ENCODE data around the gene NEURL1B. TPM values are rescaled to one million over a fixed set of nuclear protein-coding genes. Genes with fewer than 3 reads are reported as not detected.
"Not testable (repeated sequence)": the region's sequence is repeated elsewhere in the genome, so short reads cannot be mapped to it uniquely, and the experiment has no call there.

NEURL1B gene
- total RNA-seq, 1 donor from 2014 or later, result 1.5 TPM

GRCh38 chr5:172707285-172708182, 66.5 kb downstream of the NEURL1B start:
- DNase-seq (ENCODE audit: extremely low spot score, unreplicated experiment), result no peak
- Mint-ChIP-seq H3K9me3 (ENCODE audit: unreplicated experiment) (no peaks in the 10 kb centered on the region), H3K36me3 (ENCODE audit: unreplicated experiment) (no peaks in the 10 kb centered on the region), H3K27ac (ENCODE audit: unreplicated experiment) (no peak overlapping the region), H3K4me1 (ENCODE audit: unreplicated experiment) (peaks cover 5% of the 10 kb centered on the region), H3K4me3 (ENCODE audit: unreplicated experiment) (no peak overlapping the region), H3K27me3 (ENCODE audit: unreplicated experiment) (peaks cover 23% of the 10 kb centered on the region)
- peak; percentile 62 for TF ChIP-seq CTCF (IDR thresholded peaks at IDR 0.05)

GRCh38 chr5:172708183-172708505, 67.1 kb downstream of the NEURL1B start:
- Mint-ChIP-seq H3K4me1 (ENCODE audit: unreplicated experiment) (peaks cover 10% of the 10 kb centered on the region), H3K27ac (ENCODE audit: unreplicated experiment) (no peak overlapping the region), H3K36me3 (ENCODE audit: unreplicated experiment) (no peaks in the 10 kb centered on the region), H3K27me3 (ENCODE audit: unreplicated experiment) (peaks cover 18% of the 10 kb centered on the region), H3K4me3 (ENCODE audit: unreplicated experiment) (no peak overlapping the region), H3K9me3 (ENCODE audit: unreplicated experiment) (no peaks in the 10 kb centered on the region)
- DNase-seq (ENCODE audit: extremely low spot score, unreplicated experiment), result no peak
- TF ChIP-seq CTCF (IDR thresholded peaks at IDR 0.05), result no peak

DNA sequence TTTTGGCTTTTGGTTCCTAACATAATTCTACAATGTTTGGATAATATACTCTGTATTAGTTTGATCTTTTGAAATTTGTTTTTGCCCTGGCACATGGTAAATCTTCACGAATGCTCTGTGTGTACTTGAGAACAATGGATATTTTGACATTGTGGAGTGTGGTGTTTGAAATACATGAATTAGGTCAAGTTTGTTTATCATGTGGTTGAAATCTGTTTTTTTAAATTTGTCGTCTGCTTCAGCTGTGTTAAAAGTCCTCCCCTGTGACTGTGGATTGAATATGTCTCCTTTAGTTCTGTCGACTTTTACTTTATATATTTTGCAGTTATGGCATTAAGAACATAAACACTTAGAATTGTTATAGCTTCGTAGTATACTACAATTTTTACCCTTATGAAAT, 69.6 kb downstream of the NEURL1B start:
- H3K27me3 Mint-ChIP-seq (ENCODE audit: unreplicated experiment), result peaks cover 10% of the 10 kb centered on the region
- no peak overlapping the region for H3K4me3 Mint-ChIP-seq (ENCODE audit: unreplicated experiment)
- H3K36me3 Mint-ChIP-seq (ENCODE audit: unreplicated experiment), result no peaks in the 10 kb centered on the region
- no peak for TF ChIP-seq CTCF (IDR thresholded peaks at IDR 0.05)
- DNase-seq (ENCODE audit: extremely low spot score, unreplicated experiment), result no peak
- peaks cover 25% of the 10 kb centered on the region for H3K4me1 Mint-ChIP-seq (ENCODE audit: unreplicated experiment)
- no peaks in the 10 kb centered on the region for H3K9me3 Mint-ChIP-seq (ENCODE audit: unreplicated experiment)
- H3K27ac Mint-ChIP-seq (ENCODE audit: unreplicated experiment), result no peak overlapping the region

GRCh38 chr5:172711321-172711861, 70.3 kb downstream of the NEURL1B start:
- H3K9me3 Mint-ChIP-seq (ENCODE audit: unreplicated experiment); H3K27me3 Mint-ChIP-seq (ENCODE audit: unreplicated experiment); H3K27ac Mint-ChIP-seq (ENCODE audit: unreplicated experiment); H3K4me3 Mint-ChIP-seq (ENCODE audit: unreplicated experiment); DNase-seq (ENCODE audit: extremely low spot score, unreplicated experiment); H3K36me3 Mint-ChIP-seq (ENCODE audit: unreplicated experiment): not testable (repeated sequence)
- H3K4me1 Mint-ChIP-seq (ENCODE audit: unreplicated experiment), result peaks cover 25% of the 10 kb centered on the region

- Mint-ChIP-seq H3K36me3 (ENCODE audit: unreplicated experiment) (no peaks in the 10 kb centered on the region), H3K9me3 (ENCODE audit: unreplicated experiment) (no peaks in the 10 kb centered on the region)
- DNase-seq (ENCODE audit: extremely low spot score, unreplicated experiment), result no peak
Measured at GRCh38 chr5:172712610-172713009, 71.5 kb downstream of the NEURL1B start.

More at GRCh38 chr5:172712610-172713009, 71.5 kb downstream of the NEURL1B start:
- H3K27me3 Mint-ChIP-seq (ENCODE audit: unreplicated experiment), result peaks cover 5% of the 10 kb centered on the region
- peaks cover 27% of the 10 kb centered on the region for H3K4me1 Mint-ChIP-seq (ENCODE audit: unreplicated experiment)
- no peak for TF ChIP-seq CTCF (IDR thresholded peaks at IDR 0.05)
- H3K27ac Mint-ChIP-seq (ENCODE audit: unreplicated experiment), result no peak overlapping the region
- H3K4me3 Mint-ChIP-seq (ENCODE audit: unreplicated experiment), result no peak overlapping the region

All from osteocyte (in vitro differentiated cells).